Brain microvascular endothelial cell (primary cell): ENCODE results near the gene CMPK2.
"Not testable (repeated sequence)": the region's sequence is repeated elsewhere in the genome, so short reads cannot be mapped to it uniquely, and the experiment has no call there.

Source experiments
- DNase-seq: peaks from one replicate; pipeline ENCODE4 v3.0.0-alpha.2; 2020
- H3K27ac ChIP-seq: fragments of 250-450 bp; sonication (Bioruptor Pico); 2 replicates; pipeline ENCODE4 v1.5.1; 2020; ENCODE audit warnings: mild to moderate bottlenecking, moderate library complexity
- H3K27me3 ChIP-seq: fragments of 250-450 bp; sonication (Bioruptor Pico); replicated peaks from 2 replicates; pipeline ENCODE4 v1.5.1; 2020; ENCODE audit warnings: mild to moderate bottlenecking
- H3K36me3 ChIP-seq: fragments of 250-450 bp; sonication (Bioruptor Pico); replicated peaks from 2 replicates; pipeline ENCODE4 v1.5.1; 2020; ENCODE audit warnings: mild to moderate bottlenecking
- H3K4me3 ChIP-seq: 2 replicates; pipeline ENCODE4 v1.5.1; 2011; ENCODE audit warnings: low read depth, mild to moderate bottlenecking, control low read depth, low read length, moderate library complexity
- CTCF ChIP-seq: IDR thresholded peaks from 2 replicates; pipeline ENCODE4 v1.5.1; 2011; ENCODE audit warnings: low read depth, mild to moderate bottlenecking, moderate library complexity, low read length, control low read depth, inconsistent platforms; ENCODE audit errors: missing control alignments
- in situ Hi-C: cut with HindIII; loops from 2 replicates; pipeline ENCODE4 v1.10.0; 2017; ENCODE audit warnings: low sequenced_read_pairs, low pct_ligation_motif_present

Gene CMPK2

GRCh38 chr2:6866275-6866671 is 566 bp upstream of the CMPK2 start:
- DNase-seq, result no peak
- H3K36me3 ChIP-seq, result no peaks in the 10 kb centered on the region
- TF ChIP-seq CTCF, result peak; percentile 76
- H3K27ac ChIP-seq, result no peak overlapping the region
- peak overlapping the region; percentile 64 for H3K4me3 ChIP-seq
- in situ Hi-C loops, result no loop called here
- H3K27me3 ChIP-seq, result no peaks in the 10 kb centered on the region

- no peak overlapping the region for H3K27ac ChIP-seq
Observed at GRCh38 chr2:6864923-6865345, 773 bp downstream of the CMPK2 start.

GRCh38 chr2:6864231-6864754 is 1.4 kb downstream of the CMPK2 start:
- DNase-seq, result no peak
- H3K4me3 ChIP-seq, result no peak overlapping the region

More at GRCh38 chr2:6864923-6865345, 773 bp downstream of the CMPK2 start:
- Histone ChIP-seq H3K4me3 (peak overlapping the region; percentile 64), H3K36me3 (no peaks in the 10 kb centered on the region), H3K27me3 (no peaks in the 10 kb centered on the region)
- no peak for TF ChIP-seq CTCF
- DNase-seq, result no peak
- in situ Hi-C loops, result no loop called here

GRCh38 chr2:6863792-6864191 is 1.9 kb downstream of the CMPK2 start:
- no peak for DNase-seq
- Histone ChIP-seq H3K27me3 (no peaks in the 10 kb centered on the region), H3K4me3 (no peak overlapping the region), H3K36me3 (no peaks in the 10 kb centered on the region), H3K27ac (no peak overlapping the region)
- in situ Hi-C loops, result no loop called here
- TF ChIP-seq CTCF, result no peak

More at GRCh38 chr2:6864231-6864754, 1.4 kb downstream of the CMPK2 start:
- H3K27ac ChIP-seq, result no peak overlapping the region
- TF ChIP-seq CTCF, result no peak
- H3K36me3 ChIP-seq, result no peaks in the 10 kb centered on the region
- in situ Hi-C loops, result no loop called here
- no peaks in the 10 kb centered on the region for H3K27me3 ChIP-seq

- no peak overlapping the region for H3K4me3 ChIP-seq
- no peaks in the 10 kb centered on the region for H3K27me3 ChIP-seq
- TF ChIP-seq CTCF, result no peak
- no peaks in the 10 kb centered on the region for H3K36me3 ChIP-seq
- in situ Hi-C loops, result no loop called here
- no peak for DNase-seq
- no peak overlapping the region for H3K27ac ChIP-seq
Observed at GRCh38 chr2:6860296-6860695, 5.4 kb downstream of the CMPK2 start.

- DNase-seq, result peak; percentile 20
- H3K27ac ChIP-seq, H3K27me3 ChIP-seq, H3K36me3 ChIP-seq, H3K4me3 ChIP-seq, in situ Hi-C loops: not testable (repeated sequence)
Observed at GRCh38 chr2:6858466-6859027, 7.2 kb downstream of the CMPK2 start.
